IMR-90 (cell line): ENCODE data around the gene B3GAT1. TPM values are rescaled to one million over a fixed set of nuclear protein-coding genes. Genes with fewer than 3 reads are reported as not detected.

Experiments used
- ATAC-seq: fragments of 200-7000 bp; cut with Tn5 transposase; 2 replicates; pipeline ENCODE4 v1.9.1; 2020; ENCODE audit warnings: low read depth, mild to moderate bottlenecking, moderate library complexity
- BruUV-seq: library from RNA; stranded (reverse); fragments of 400-500 nt; replicated peaks from 2 replicates; lab custom pipeline; 2021; lab: Mats Ljungman, UMichigan
- CTCF ChIA-PET: fragments of 300-600 bp; formaldehyde crosslinking; extraction: SDS; loops from one replicate; lab custom pipeline; 2021; ENCODE audit warnings: antibody characterized with exemption; lab: Yijun Ruan, JAX
- POLR2A ChIA-PET: fragments of 300-600 bp; sonication (Branson Sonifier 250); formaldehyde crosslinking; loops from one replicate; lab custom pipeline; 2022; ENCODE audit warnings: antibody characterized with exemption; ENCODE audit not compliant: unreplicated experiment; lab: Charles Lee
- DNase-seq: peaks from one replicate; pipeline ENCODE4 v3.0.0; 2013
- H2AFZ ChIP-seq: replicated peaks from 2 replicates; pipeline ENCODE3; 2013; ENCODE audit warnings: low read length, mild to moderate bottlenecking; ENCODE audit not compliant: poor library complexity
- H2AK5ac ChIP-seq: 2 replicates; pipeline ENCODE4 v1.6.1; 2013; ENCODE audit warnings: low read depth, low read length, inconsistent platforms
- H2AK9ac ChIP-seq: replicated peaks from 2 replicates; pipeline ENCODE3; 2013; ENCODE audit warnings: mild to moderate bottlenecking, low read depth, low read length, moderate library complexity; ENCODE audit not compliant: poor library complexity
- H2BK120ac ChIP-seq: 2 replicates; pipeline ENCODE4 v1.6.1; 2013; ENCODE audit warnings: low read depth, low read length, inconsistent platforms
- H2BK15ac ChIP-seq: 3 replicates; pipeline ENCODE4 v1.6.1; 2013; ENCODE audit warnings: low read depth, low read length, inconsistent platforms
- H2BK20ac ChIP-seq: 2 replicates; pipeline ENCODE4 v1.6.1; 2013; ENCODE audit warnings: low read depth, mild to moderate bottlenecking, inconsistent platforms, low read length, moderate library complexity
- H2BK5ac ChIP-seq: 2 replicates; pipeline ENCODE4 v1.6.1; 2013; ENCODE audit warnings: mild to moderate bottlenecking, low read depth, low read length, inconsistent platforms; ENCODE audit not compliant: poor library complexity, severe bottlenecking
- H3K14ac ChIP-seq: replicated peaks from 2 replicates; pipeline ENCODE4 v1.6.1; 2013; ENCODE audit warnings: low read depth, low read length, inconsistent platforms
- H3K18ac ChIP-seq: 2 replicates; pipeline ENCODE4 v1.6.1; 2013; ENCODE audit warnings: low read depth, low read length, control low read depth
- H3K23ac ChIP-seq: 2 replicates; pipeline ENCODE4 v1.6.1; 2013; ENCODE audit warnings: low read depth, low read length, inconsistent platforms
- H3K27ac ChIP-seq: 2 replicates; pipeline ENCODE4 v1.5.1; 2013; ENCODE audit warnings: mild to moderate bottlenecking, control low read depth, low read length; ENCODE audit not compliant: insufficient read depth
- H3K27me3 ChIP-seq: 2 replicates; pipeline ENCODE4 v1.6.1; 2013; ENCODE audit warnings: low read length; ENCODE audit not compliant: control insufficient read depth, insufficient read depth
- H3K36me3 ChIP-seq: 2 replicates; pipeline ENCODE4 v1.6.1; 2013; ENCODE audit warnings: low read length, mixed read lengths; ENCODE audit not compliant: control insufficient read depth, insufficient read depth
- H3K4ac ChIP-seq: 2 replicates; pipeline ENCODE4 v1.6.1; 2013; ENCODE audit warnings: low read depth, low read length, inconsistent platforms
- H3K4me1 ChIP-seq: 2 replicates; pipeline ENCODE4 v1.6.1; 2013; ENCODE audit warnings: low read length, mixed read lengths; ENCODE audit not compliant: control insufficient read depth, insufficient read depth
- H3K4me2 ChIP-seq: 2 replicates; pipeline ENCODE4 v1.6.1; 2013; ENCODE audit warnings: low read depth, mild to moderate bottlenecking, control low read depth, low read length, moderate library complexity
- H3K4me3 ChIP-seq: 2 replicates; pipeline ENCODE4 v1.5.1; 2013; ENCODE audit warnings: low read depth, mild to moderate bottlenecking, control low read depth, low read length, moderate library complexity; ENCODE audit not compliant: insufficient read depth
- H3K56ac ChIP-seq: 2 replicates; pipeline ENCODE4 v1.6.1; 2013; ENCODE audit warnings: low read length, inconsistent platforms; ENCODE audit not compliant: insufficient read depth; ENCODE audit errors: extremely low read depth
- H3K79me1 ChIP-seq, 2 experiments: 2 replicates each; pipeline ENCODE4 v1.6.1; 2013; ENCODE audit warnings: low read length in 2 of 2, inconsistent platforms in 1 of 2, low read depth in 1 of 2
- H3K9ac ChIP-seq: 2 replicates; pipeline ENCODE4 v1.6.1; 2013; ENCODE audit warnings: low read depth, low read length, control low read depth
- H3K9me1 ChIP-seq: 2 replicates; pipeline ENCODE4 v1.6.1; 2013; ENCODE audit warnings: low read length, inconsistent platforms; ENCODE audit not compliant: insufficient read depth
- H3K9me3 ChIP-seq: 2 replicates; pipeline ENCODE4 v1.6.1; 2013; ENCODE audit warnings: low read length; ENCODE audit not compliant: control insufficient read depth, insufficient read depth
- H4K20me1 ChIP-seq: 2 replicates; pipeline ENCODE4 v1.6.1; 2013; ENCODE audit warnings: low read length, inconsistent platforms; ENCODE audit not compliant: insufficient read depth
- H4K5ac ChIP-seq: 2 replicates; pipeline ENCODE4 v1.6.1; 2013; ENCODE audit warnings: mild to moderate bottlenecking, low read depth, low read length, control low read depth
- H4K8ac ChIP-seq, 2 experiments: 2 replicates each; pipeline ENCODE4 v1.6.1; 2013; ENCODE audit warnings: low read depth in 2 of 2, low read length in 2 of 2, control low read depth in 1 of 2, inconsistent platforms in 1 of 2
- H4K91ac ChIP-seq: 2 replicates; pipeline ENCODE4 v1.6.1; 2013; ENCODE audit warnings: low read depth, low read length, inconsistent platforms; ENCODE audit not compliant: insufficient read depth
- BHLHE40 ChIP-seq: fragments of 150-350 bp; IDR thresholded peaks from 2 replicates; pipeline ENCODE4 v1.6.1; 2016; ENCODE audit warnings: mild to moderate bottlenecking, low read depth, low read length
- CEBPB ChIP-seq: IDR thresholded peaks from 2 replicates; pipeline ENCODE4 v1.6.1; 2012; ENCODE audit warnings: low read depth, low read length, improper control_type of control experiment
- CHD1 ChIP-seq: IDR thresholded peaks from 2 replicates; pipeline ENCODE4 v1.6.1; 2012; ENCODE audit warnings: low read depth, low read length, improper control_type of control experiment
- FOS ChIP-seq: fragments of 150-350 bp; IDR thresholded peaks from 2 replicates; pipeline ENCODE4 v1.6.1; 2016; ENCODE audit warnings: low read depth, low read length
- MAFK ChIP-seq: IDR thresholded peaks from 2 replicates; pipeline ENCODE4 v1.6.1; 2012; ENCODE audit warnings: low read depth, low read length, improper control_type of control experiment
- MAZ ChIP-seq: IDR thresholded peaks from 2 replicates; pipeline ENCODE4 v1.6.1; 2012; ENCODE audit warnings: low read depth, mild to moderate bottlenecking, low read length, improper control_type of control experiment, moderate library complexity, borderline replicate concordance
- MXI1 ChIP-seq: IDR thresholded peaks from 2 replicates; pipeline ENCODE4 v1.6.1; 2012; ENCODE audit warnings: low read depth, mild to moderate bottlenecking, low read length, moderate library complexity, borderline replicate concordance
- NFE2L2 ChIP-seq: fragments of 150-350 bp; IDR thresholded peaks from 2 replicates; pipeline ENCODE4 v1.6.1; 2016; ENCODE audit warnings: low read depth, mild to moderate bottlenecking, low read length
- POLR2A ChIP-seq: IDR thresholded peaks from 2 replicates; pipeline ENCODE4 v1.6.1; 2012; ENCODE audit warnings: mild to moderate bottlenecking, low read depth, low read length
- RAD21 ChIP-seq: IDR thresholded peaks from 2 replicates; pipeline ENCODE4 v1.6.1; 2012; ENCODE audit warnings: low read length, improper control_type of control experiment
- RCOR1 ChIP-seq: IDR thresholded peaks from 2 replicates; pipeline ENCODE4 v1.6.1; 2012; ENCODE audit warnings: mild to moderate bottlenecking, low read length, improper control_type of control experiment; ENCODE audit not compliant: insufficient replicate concordance
- SMC3 ChIP-seq: fragments of 150-350 bp; IDR thresholded peaks from 2 replicates; pipeline ENCODE4 v1.6.1; 2016; ENCODE audit warnings: low read depth, mild to moderate bottlenecking, antibody characterized with exemption, low read length, moderate library complexity
- WGBS, 2 experiments: methylation state at CpG; one replicate each; pipeline versions ENCODE4 v1.1.5 to v1.1.7; 2013; ENCODE audit warnings: missing lambda C conversion rate in 2 of 2; ENCODE audit not compliant: insufficient read length in 1 of 2; ENCODE audit errors: extremely low coverage in 2 of 2; 5-methylcytosine and 5-hydroxymethylcytosine counted together
- dilution Hi-C: fragments of 300-500 bp; cut with HindIII; formaldehyde crosslinking; loops from one replicate; pipeline ENCODE4 v1.14.3; 2018; ENCODE audit warnings: low sequenced_read_pairs; ENCODE audit not compliant: unreplicated experiment
- in situ Hi-C: fragments of 300-500 bp; cut with MboI; formaldehyde crosslinking; loops from 3 replicates; pipeline ENCODE4 v1.14.3; 2019; ENCODE audit warnings: low sequenced_read_pairs, inconsistent platforms, mixed read lengths
- intact Hi-C: fragments of 100-400 bp; cut with micrococcal nuclease; formaldehyde crosslinking; loops from 2 replicates; pipeline ENCODE4 v1.10.0; 2022
- polyA plus RNA-seq, 3 experiments: library from polyadenylated mRNA; depleted of rRNA; stranded (reverse); fragments of >200 nt; gene quantifications; 2 replicates each; pipeline ENCODE4 v1.2.3, GENCODE V29; 2012; ENCODE audit warnings: low replicate concordance in 1 of 3
- total RNA-seq: library from RNA; depleted of rRNA; stranded (reverse); fragments of >200 nt; gene quantifications from 2 replicates; pipeline ENCODE4 v1.2.3, GENCODE V29; 2012
- TF ChIP-seq, protein P1 (sequence below): fragments of 150-350 bp; IDR thresholded peaks from 2 replicates; pipeline ENCODE4 v1.6.1; 2016; ENCODE audit warnings: low read depth, mild to moderate bottlenecking, low read length, moderate library complexity, borderline replicate concordance
- TF ChIP-seq, protein P2 (sequence below): fragments of 150-350 bp; IDR thresholded peaks from 2 replicates; pipeline ENCODE4 v1.6.1; 2017; ENCODE audit warnings: mild to moderate bottlenecking, antibody characterized with exemption, low read length, low read depth

B3GAT1 gene
- total and polyA plus RNA-seq, 2 of the 4 experiments (the other 2 are of a cell fraction) = not detected

DNA sequence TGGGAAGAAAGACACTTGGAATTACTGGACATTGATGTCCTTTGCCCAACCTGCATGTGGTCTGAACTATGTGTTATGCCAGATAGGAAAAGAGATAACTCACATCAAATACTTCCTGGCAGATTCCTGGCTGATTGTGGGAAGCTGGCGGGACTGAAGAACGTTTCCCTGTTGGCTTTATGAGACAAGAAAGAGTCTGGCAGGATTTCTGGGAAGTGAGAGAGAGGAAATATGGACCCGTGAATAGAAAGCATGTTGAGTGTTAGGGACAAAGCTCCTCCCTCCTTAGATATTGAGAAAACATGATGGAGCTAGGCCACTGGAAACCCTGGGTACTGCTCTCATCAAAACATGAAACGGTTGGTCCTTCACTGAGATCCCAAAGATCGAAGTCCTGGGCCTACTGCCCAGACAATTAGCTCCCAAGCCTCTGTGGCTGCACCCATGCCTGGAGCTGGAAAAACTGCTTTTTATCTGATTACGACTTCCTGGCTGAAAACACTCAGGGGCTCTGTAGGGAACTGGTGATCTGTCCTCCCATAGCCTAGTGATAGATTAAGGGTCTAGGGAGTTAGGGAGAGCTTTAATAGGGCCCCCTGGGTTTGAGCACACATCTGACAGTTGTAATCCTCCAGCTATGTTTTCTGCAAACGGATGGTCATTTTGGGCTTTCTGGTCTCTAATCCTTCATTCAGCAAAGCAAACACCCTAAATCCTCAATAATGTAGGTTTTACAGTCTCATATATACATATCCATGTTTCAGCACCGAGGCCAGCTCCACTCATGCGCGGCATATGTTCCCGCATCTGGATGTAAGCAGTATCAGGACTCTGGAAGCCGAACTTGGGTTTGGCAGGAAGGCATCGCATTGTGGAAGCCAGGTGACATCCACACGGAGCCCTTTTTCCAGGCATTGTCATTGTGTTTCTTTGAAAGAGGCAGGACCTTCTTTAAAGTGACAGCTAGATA is 6.1 kb upstream of the B3GAT1 start (continued):
- TF ChIP-seq CHD1 (no peak), CEBPB (no peak)

DNA sequence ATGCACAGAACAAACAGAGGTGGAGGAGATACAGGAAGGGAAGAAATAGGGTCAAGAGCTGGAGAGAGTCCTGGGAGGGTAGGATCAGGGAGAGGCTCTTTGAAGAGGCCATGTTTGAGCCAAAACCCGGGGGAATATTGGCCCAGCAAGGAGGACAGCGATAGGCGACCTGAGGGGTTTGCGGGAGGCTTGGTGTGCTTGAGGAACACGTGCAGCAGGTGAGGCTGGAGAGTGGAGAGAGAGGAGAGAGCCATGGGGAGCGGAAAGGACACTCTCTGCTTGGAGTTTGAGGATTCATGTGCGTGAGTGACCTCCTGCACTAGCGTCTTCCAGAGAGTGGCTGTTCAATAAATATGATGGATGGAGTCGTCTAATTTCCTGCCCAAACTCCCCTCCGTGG is 4.7 kb upstream of the B3GAT1 start:
- no peak overlapping the region for H3K4me3 ChIP-seq
- no peak overlapping the region for H4K91ac ChIP-seq
- no peak overlapping the region for H4K8ac ChIP-seq
- no peak overlapping the region for H4K5ac ChIP-seq
- no peaks in the 10 kb centered on the region for H3K4me1 ChIP-seq
- no peak overlapping the region for H2BK20ac ChIP-seq
- H2AK5ac ChIP-seq = no peak overlapping the region
- peaks cover 6% of the 10 kb centered on the region for H3K9me3 ChIP-seq
- DNase-seq (no peak), ATAC-seq (no peak)
- ChIA-PET POLR2A (no interaction called here), CTCF (no interaction called here)
- intact Hi-C loops = no loop called here
- peaks cover 18% of the 10 kb centered on the region for H3K27me3 ChIP-seq
- no peak overlapping the region for H3K9ac ChIP-seq
- no peak overlapping the region for H2AFZ ChIP-seq
- BruUV-seq = no TSS peak
- H3K36me3 ChIP-seq = no peaks in the 10 kb centered on the region
- no CpG with 5 or more reads among the region's 10 CpGs for WGBS, 2 experiments
- H4K20me1 ChIP-seq = no peaks in the 10 kb centered on the region
- no peak overlapping the region for H2BK15ac ChIP-seq
- in situ Hi-C loops = no loop called here
- no peak overlapping the region for H3K27ac ChIP-seq
- no peak overlapping the region for H3K4me2 ChIP-seq
- no peaks in the 10 kb centered on the region for H3K79me1 ChIP-seq
- no peak overlapping the region for H3K4ac ChIP-seq
- H2BK120ac ChIP-seq = no peak overlapping the region
- H3K56ac ChIP-seq = no peak overlapping the region
- no peaks in the 10 kb centered on the region for H3K9me1 ChIP-seq
- dilution Hi-C loops = no loop called here
- H2BK5ac ChIP-seq = no peak overlapping the region
- H3K14ac ChIP-seq = no peak overlapping the region
- no peak overlapping the region for H2AK9ac ChIP-seq
- H3K18ac ChIP-seq = no peak overlapping the region
- no peak overlapping the region for H3K23ac ChIP-seq
- TF ChIP-seq POLR2A (no peak), CHD1 (no peak), RAD21 (no peak), RCOR1 (no peak), FOS (no peak), MAZ (no peak), NFE2L2 (no peak), MXI1 (no peak), BHLHE40 (no peak), SMC3 (no peak), MAFK (no peak)
- TF ChIP-seq, protein P1, sequence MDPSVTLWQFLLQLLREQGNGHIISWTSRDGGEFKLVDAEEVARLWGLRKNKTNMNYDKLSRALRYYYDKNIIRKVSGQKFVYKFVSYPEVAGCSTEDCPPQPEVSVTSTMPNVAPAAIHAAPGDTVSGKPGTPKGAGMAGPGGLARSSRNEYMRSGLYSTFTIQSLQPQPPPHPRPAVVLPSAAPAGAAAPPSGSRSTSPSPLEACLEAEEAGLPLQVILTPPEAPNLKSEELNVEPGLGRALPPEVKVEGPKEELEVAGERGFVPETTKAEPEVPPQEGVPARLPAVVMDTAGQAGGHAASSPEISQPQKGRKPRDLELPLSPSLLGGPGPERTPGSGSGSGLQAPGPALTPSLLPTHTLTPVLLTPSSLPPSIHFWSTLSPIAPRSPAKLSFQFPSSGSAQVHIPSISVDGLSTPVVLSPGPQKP = no peak
- TF ChIP-seq, protein P2, sequence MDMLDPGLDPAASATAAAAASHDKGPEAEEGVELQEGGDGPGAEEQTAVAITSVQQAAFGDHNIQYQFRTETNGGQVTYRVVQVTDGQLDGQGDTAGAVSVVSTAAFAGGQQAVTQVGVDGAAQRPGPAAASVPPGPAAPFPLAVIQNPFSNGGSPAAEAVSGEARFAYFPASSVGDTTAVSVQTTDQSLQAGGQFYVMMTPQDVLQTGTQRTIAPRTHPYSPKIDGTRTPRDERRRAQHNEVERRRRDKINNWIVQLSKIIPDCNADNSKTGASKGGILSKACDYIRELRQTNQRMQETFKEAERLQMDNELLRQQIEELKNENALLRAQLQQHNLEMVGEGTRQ = no peak
